Measurements from ENCODE around the gene TCF4.

The TCF4 gene

DNA sequence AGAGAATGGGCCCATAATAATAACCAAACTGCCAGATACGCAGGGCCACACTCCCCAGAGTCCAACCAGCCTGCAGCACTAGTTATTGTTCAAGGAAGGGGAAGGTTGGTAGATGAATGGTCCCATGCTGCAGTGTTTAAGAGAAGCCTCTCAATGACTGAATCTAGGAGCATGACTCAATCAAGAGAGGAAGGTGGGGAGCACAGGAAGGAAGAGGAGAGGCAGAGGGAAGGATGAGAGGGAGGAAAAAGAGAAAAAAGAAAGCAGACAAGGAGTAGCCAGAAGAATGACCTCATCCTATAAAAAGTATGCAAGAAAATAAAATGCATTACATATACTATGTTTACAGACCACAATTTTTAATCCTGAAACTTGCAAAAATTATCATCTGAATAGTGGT, 174.5 kb downstream of the TCF4 start (continued):
- TF ChIP-seq, protein P1, sequence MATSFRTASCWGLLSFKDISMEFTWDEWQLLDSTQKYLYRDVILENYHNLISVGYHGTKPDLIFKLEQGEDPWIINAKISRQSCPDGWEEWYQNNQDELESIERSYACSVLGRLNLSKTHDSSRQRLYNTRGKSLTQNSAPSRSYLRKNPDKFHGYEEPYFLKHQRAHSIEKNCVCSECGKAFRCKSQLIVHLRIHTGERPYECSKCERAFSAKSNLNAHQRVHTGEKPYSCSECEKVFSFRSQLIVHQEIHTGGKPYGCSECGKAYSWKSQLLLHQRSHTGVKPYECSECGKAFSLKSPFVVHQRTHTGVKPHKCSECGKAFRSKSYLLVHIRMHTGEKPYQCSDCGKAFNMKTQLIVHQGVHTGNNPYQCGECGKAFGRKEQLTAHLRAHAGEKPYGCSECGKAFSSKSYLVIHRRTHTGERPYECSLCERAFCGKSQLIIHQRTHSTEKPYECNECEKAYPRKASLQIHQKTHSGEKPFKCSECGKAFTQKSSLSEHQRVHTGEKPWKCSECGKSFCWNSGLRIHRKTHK (tag by site-specific recombination; IDR thresholded peaks at IDR 0.05) = no peak
- TF ChIP-seq ZEB2 (tag by site-specific recombination; IDR thresholded peaks at IDR 0.05) (no peak), ZNF341 (tag by site-specific recombination; IDR thresholded peaks at IDR 0.05; ENCODE audit: low read depth) (no peak), ZNF211 (tag by site-specific recombination; IDR thresholded peaks at IDR 0.05; ENCODE audit: low read depth) (no peak), ZNF521 (tag by site-specific recombination; IDR thresholded peaks at IDR 0.05) (no peak)
- TF ChIP-seq, protein P2, sequence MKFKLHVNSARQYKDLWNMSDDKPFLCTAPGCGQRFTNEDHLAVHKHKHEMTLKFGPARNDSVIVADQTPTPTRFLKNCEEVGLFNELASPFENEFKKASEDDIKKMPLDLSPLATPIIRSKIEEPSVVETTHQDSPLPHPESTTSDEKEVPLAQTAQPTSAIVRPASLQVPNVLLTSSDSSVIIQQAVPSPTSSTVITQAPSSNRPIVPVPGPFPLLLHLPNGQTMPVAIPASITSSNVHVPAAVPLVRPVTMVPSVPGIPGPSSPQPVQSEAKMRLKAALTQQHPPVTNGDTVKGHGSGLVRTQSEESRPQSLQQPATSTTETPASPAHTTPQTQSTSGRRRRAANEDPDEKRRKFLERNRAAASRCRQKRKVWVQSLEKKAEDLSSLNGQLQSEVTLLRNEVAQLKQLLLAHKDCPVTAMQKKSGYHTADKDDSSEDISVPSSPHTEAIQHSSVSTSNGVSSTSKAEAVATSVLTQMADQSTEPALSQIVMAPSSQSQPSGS (tag by site-specific recombination; IDR thresholded peaks at IDR 0.05; ENCODE audit: low read depth) = peak; percentile 79
- TF ChIP-seq, protein P3, sequence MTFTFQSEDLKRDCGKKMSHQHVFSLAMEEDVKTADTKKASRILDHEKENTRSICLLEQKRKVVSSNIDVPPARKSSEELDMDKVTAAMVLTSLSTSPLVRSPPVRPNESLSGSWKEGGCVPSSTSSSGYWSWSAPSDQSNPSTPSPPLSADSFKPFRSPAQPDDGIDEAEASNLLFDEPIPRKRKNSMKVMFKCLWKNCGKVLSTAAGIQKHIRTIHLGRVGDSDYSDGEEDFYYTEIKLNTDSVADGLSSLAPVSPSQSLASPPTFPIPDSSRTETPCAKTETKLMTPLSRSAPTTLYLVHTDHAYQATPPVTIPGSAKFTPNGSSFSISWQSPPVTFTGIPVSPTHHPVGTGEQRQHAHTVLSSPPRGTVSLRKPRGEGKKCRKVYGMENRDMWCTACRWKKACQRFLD (tag by site-specific recombination; IDR thresholded peaks at IDR 0.05) = no peak

DNA sequence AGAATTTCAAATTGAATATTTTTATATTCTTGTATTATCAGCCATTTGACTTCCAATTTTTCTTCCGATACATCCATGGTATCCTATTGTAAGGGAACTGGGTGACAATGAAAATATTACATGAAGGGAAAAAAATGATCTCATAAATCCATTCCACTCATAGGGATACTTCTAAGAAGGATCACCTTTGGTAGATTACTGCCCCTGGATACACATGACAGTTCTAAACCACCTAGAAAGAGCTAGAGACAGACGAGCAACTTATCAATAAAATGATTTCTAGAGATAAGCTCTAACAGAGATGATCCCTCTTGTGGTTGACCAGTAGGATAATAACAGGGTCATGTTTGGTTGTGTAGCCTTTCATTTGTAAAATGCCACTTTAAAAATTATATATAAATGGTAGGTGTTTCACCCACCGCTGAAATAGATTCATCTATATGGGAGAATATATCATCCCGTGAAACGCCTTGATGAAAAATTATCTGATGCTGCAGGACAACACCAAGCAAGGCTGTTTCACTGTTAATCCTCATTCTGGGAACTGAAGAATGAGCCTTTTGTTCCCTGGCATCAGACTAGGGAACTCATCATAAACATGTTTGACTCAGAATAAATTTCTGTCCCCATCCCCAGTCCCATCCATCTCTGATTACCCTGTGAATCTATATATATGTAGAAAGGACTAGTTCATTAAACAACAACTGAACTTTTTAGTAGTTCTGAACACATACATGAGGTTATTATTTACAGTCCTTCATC, 180.0 kb downstream of the TCF4 start:
- H3K27ac ChIP-seq (ENCODE audit: extremely low read depth, low read depth, low read length) = no peak overlapping the region
- no peaks in the 10 kb centered on the region for H3K36me3 ChIP-seq (ENCODE audit: control insufficient read depth in 2 of 2, insufficient read depth in 1 of 2, low read length in 2 of 2)
- TF ChIP-seq, protein P4, sequence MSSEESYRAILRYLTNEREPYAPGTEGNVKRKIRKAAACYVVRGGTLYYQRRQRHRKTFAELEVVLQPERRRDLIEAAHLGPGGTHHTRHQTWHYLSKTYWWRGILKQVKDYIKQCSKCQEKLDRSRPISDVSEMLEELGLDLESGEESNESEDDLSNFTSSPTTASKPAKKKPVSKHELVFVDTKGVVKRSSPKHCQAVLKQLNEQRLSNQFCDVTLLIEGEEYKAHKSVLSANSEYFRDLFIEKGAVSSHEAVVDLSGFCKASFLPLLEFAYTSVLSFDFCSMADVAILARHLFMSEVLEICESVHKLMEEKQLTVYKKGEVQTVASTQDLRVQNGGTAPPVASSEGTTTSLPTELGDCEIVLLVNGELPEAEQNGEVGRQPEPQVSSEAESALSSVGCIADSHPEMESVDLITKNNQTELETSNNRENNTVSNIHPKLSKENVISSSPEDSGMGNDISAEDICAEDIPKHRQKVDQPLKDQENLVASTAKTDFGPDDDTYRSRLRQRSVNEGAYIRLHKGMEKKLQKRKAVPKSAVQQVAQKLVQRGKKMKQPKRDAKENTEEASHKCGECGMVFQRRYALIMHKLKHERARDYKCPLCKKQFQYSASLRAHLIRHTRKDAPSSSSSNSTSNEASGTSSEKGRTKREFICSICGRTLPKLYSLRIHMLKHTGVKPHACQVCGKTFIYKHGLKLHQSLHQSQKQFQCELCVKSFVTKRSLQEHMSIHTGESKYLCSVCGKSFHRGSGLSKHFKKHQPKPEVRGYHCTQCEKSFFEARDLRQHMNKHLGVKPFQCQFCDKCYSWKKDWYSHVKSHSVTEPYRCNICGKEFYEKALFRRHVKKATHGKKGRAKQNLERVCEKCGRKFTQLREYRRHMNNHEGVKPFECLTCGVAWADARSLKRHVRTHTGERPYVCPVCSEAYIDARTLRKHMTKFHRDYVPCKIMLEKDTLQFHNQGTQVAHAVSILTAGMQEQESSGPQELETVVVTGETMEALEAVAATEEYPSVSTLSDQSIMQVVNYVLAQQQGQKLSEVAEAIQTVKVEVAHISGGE (tag by site-specific recombination; conservative IDR thresholded peaks at IDR 0.05; ENCODE audit: low read depth) = no peak
- TF ChIP-seq ZNF292 (tag by site-specific recombination; IDR thresholded peaks at IDR 0.05; ENCODE audit: borderline replicate concordance, low read depth) = no peak
- no peaks in the 10 kb centered on the region for H3K9me3 ChIP-seq (ENCODE audit: control insufficient read depth, insufficient read depth, low read depth, low read length)
- no peak overlapping the region for H3K4me3 ChIP-seq (ENCODE audit: low read depth, low read length)
- ChIA-PET POLR2A (no interaction called here), CTCF (interaction anchor here (0.7 to 2.7 kb wide), 3 partner anchors 17 to 173 kb away, joined by 3 to 11 read pairs (median 4); no protein-coding TSS in a partner anchor)
- peaks cover 28% of the 10 kb centered on the region for H3K4me1 ChIP-seq (ENCODE audit: control insufficient read depth, insufficient read depth, low read length)

DNA sequence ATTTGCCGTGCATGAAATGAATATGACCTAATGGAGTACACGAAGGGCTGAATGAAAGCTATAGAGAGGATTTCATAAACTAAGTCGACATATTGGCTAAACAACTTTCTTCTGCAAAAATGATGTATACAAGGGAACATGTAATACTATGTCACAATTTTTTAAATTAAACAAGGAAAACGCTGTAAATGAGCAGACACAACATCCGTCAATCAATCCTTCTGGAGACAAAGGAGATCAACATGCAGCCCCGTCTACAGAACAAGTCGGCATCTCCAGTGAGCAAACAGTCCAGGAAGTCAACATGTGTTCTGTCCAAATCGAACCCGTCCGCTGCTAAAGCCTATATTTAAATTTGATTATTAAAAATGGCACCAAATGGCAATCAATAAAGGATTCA, 180.8 kb downstream of the TCF4 start:
- Histone ChIP-seq H3K4me3 (ENCODE audit: low read depth, low read length) (no peak overlapping the region), H3K36me3 (ENCODE audit: control insufficient read depth in 2 of 2, insufficient read depth in 1 of 2, low read length in 2 of 2) (no peaks in the 10 kb centered on the region), H3K27ac (ENCODE audit: extremely low read depth, low read depth, low read length) (no peak overlapping the region), H3K9me3 (ENCODE audit: control insufficient read depth, insufficient read depth, low read depth, low read length) (no peaks in the 10 kb centered on the region), H3K4me1 (ENCODE audit: control insufficient read depth, insufficient read depth, low read length) (peaks cover 30% of the 10 kb centered on the region)
- CTCF ChIA-PET = interaction anchor here (0.6 to 1.5 kb wide), 3 partner anchors 8 to 222 kb away, joined by 5 to 11 read pairs (median 5); no protein-coding TSS in a partner anchor
- TF ChIP-seq ZNF292 (tag by site-specific recombination; IDR thresholded peaks at IDR 0.05; ENCODE audit: borderline replicate concordance, low read depth) (no peak), BCL11B (tag by site-specific recombination; IDR thresholded peaks at IDR 0.05; ENCODE audit: low read depth) (no peak), WT1 (tag by site-specific recombination; IDR thresholded peaks at IDR 0.05) (no peak), ZNF19 (tag by site-specific recombination; IDR thresholded peaks at IDR 0.05; ENCODE audit: low read depth) (no peak)
- TF ChIP-seq, protein P5, sequence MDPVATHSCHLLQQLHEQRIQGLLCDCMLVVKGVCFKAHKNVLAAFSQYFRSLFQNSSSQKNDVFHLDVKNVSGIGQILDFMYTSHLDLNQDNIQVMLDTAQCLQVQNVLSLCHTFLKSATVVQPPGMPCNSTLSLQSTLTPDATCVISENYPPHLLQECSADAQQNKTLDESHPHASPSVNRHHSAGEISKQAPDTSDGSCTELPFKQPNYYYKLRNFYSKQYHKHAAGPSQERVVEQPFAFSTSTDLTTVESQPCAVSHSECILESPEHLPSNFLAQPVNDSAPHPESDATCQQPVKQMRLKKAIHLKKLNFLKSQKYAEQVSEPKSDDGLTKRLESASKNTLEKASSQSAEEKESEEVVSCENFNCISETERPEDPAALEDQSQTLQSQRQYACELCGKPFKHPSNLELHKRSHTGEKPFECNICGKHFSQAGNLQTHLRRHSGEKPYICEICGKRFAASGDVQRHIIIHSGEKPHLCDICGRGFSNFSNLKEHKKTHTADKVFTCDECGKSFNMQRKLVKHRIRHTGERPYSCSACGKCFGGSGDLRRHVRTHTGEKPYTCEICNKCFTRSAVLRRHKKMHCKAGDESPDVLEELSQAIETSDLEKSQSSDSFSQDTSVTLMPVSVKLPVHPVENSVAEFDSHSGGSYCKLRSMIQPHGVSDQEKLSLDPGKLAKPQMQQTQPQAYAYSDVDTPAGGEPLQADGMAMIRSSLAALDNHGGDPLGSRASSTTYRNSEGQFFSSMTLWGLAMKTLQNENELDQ (tag by site-specific recombination; IDR thresholded peaks at IDR 0.05; ENCODE audit: low read depth) = no peak
- POLR2A ChIA-PET = no interaction called here
